ENCODE data around the gene ADGRV1. TPM values are rescaled to one million over a fixed set of nuclear protein-coding genes. Genes with fewer than 3 reads are reported as not detected.

ADGRV1 gene
- total RNA-seq, 1 donor from 2014 or later: 0.13 TPM

- no peak overlapping the region for H3K27ac Mint-ChIP-seq
- ChIA-PET CTCF (no interaction called here), POLR2A (no interaction called here)
- H3K9me3 Mint-ChIP-seq: peaks cover 3% of the 10 kb centered on the region
- H3K27me3 Mint-ChIP-seq: peaks cover 4% of the 10 kb centered on the region
- no peaks in the 10 kb centered on the region for H3K36me3 Mint-ChIP-seq (ENCODE audit: low read depth)
- no peak for DNase-seq
- TF ChIP-seq CTCF (IDR thresholded peaks at IDR 0.05): no peak
- no peaks in the 10 kb centered on the region for H3K4me1 Mint-ChIP-seq
- no peak overlapping the region for H3K4me3 Mint-ChIP-seq
- intact Hi-C loops (cut with micrococcal nuclease): no loop called here
- no peak for ATAC-seq (ENCODE audit: low read depth)
Measured at GRCh38 chr5:91076138-91076537, 517.5 kb downstream of the ADGRV1 start.

DNA sequence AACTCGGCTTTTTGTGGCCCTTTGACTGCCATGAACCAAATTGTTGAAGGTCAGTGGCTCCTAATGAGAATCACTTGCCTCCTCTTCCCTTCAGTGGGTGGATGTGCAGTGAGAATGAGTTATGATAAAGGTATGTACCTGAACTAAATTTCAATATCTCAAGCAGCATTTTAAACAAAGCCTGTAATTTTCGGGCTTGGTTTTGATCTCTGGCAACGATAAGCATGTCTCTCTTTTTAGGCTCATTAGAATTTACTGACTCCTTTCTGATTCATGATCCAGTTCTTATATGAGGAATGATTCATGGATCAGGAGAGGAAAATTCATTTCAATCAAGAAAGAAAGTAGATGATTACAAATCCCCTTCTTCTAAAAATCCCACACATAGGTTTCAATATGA is 519.0 kb downstream of the ADGRV1 start:
- POLR2A ChIA-PET: no interaction called here
- Mint-ChIP-seq H3K9me3 (peaks cover 3% of the 10 kb centered on the region), H3K27ac (no peak overlapping the region), H3K4me1 (no peaks in the 10 kb centered on the region), H3K27me3 (peaks cover 4% of the 10 kb centered on the region), H3K4me3 (no peak overlapping the region), H3K36me3 (ENCODE audit: low read depth) (no peaks in the 10 kb centered on the region)
- no peak for TF ChIP-seq CTCF (IDR thresholded peaks at IDR 0.05)
- ATAC-seq (ENCODE audit: low read depth) (no peak), DNase-seq (no peak)
- CTCF ChIA-PET: no interaction called here
- intact Hi-C loops (cut with micrococcal nuclease): no loop called here

DNA sequence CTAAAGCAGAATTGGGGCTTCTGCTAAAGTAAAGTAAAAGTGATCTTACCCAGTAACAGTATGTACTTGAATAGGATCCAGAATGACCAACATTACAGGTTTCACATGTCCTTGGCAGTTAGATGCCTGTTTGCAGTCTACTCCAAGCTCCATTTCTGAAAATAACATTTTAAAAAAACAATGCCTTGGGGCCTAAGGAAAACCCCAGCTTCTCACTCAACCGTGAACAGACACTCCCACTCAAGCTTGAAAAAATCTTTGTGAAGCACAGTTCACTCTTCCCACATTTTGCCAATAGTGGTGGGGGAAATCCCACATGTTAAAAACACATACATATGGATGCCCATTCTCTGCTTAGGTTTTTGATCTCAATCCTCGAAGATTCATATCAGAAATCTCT is 520.4 kb downstream of the ADGRV1 start:
- H3K27me3 Mint-ChIP-seq: peaks cover 4% of the 10 kb centered on the region
- H3K9me3 Mint-ChIP-seq: peaks cover 3% of the 10 kb centered on the region
- DNase-seq (no peak), ATAC-seq (ENCODE audit: low read depth) (no peak)
- intact Hi-C loops (cut with micrococcal nuclease): no loop called here
- no peaks in the 10 kb centered on the region for H3K4me1 Mint-ChIP-seq
- H3K4me3 Mint-ChIP-seq: no peak overlapping the region
- H3K27ac Mint-ChIP-seq: no peak overlapping the region
- no peaks in the 10 kb centered on the region for H3K36me3 Mint-ChIP-seq (ENCODE audit: low read depth)
- POLR2A ChIA-PET: no interaction called here
- no peak for TF ChIP-seq CTCF (IDR thresholded peaks at IDR 0.05)
- CTCF ChIA-PET: no interaction called here

DNA sequence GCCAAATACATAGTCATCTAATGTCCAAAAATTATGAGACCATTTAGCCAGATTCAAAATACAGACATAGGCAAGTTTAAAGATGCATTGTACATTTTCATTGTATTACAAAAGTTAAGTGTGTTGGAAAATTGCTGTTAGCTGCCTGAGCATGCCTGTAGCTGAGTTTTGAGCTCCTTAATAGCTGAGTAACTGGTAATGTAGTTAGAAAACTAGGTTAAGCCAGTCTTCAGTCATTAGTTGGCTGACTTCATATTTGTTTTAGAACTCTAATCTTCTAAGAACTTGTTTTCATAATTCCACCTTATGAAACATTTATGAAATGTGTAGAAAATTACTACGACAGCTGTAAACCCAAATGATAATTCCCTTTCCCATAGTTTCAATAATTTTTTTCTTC is 531.2 kb downstream of the ADGRV1 start:
- H3K27ac Mint-ChIP-seq: no peak overlapping the region
- intact Hi-C loops (cut with micrococcal nuclease): loop anchor here (10.0 kb wide), 1 partner anchor 155 kb away; no protein-coding TSS in a partner anchor
- ChIA-PET CTCF (no interaction called here), POLR2A (no interaction called here)
- ATAC-seq (ENCODE audit: low read depth): no peak
- DNase-seq: no peak
- no peak overlapping the region for H3K4me3 Mint-ChIP-seq
- H3K4me1 Mint-ChIP-seq: no peaks in the 10 kb centered on the region
- TF ChIP-seq CTCF (IDR thresholded peaks at IDR 0.05): no peak
- H3K9me3 Mint-ChIP-seq: no peaks in the 10 kb centered on the region
- no peaks in the 10 kb centered on the region for H3K27me3 Mint-ChIP-seq
- no peaks in the 10 kb centered on the region for H3K36me3 Mint-ChIP-seq (ENCODE audit: low read depth)

DNA sequence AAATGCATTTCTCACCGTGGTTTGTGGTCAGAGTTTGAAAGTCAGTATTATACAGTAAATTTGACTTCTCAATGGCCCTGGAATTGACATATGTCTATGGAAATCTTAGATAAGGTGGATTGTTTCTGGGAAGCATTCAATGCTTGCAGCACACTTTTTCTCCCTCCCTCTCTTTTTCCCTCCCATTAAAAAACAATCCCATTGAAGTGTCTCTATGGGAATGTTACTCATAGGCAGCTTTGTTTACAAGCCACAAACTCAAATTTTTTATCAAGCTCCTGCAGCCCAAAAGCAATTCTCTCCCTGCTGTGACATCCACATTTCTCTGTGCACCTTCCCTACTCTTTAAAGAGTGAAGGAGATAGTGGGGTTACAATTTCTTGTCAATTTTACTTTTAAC is 532.4 kb downstream of the ADGRV1 start:
- intact Hi-C loops (cut with micrococcal nuclease): no loop called here
- no peak for DNase-seq
- POLR2A ChIA-PET: no interaction called here
- H3K36me3 Mint-ChIP-seq (ENCODE audit: low read depth): no peaks in the 10 kb centered on the region
- H3K27me3 Mint-ChIP-seq: no peaks in the 10 kb centered on the region
- ATAC-seq (ENCODE audit: low read depth): no peak
- H3K9me3 Mint-ChIP-seq: no peaks in the 10 kb centered on the region
- TF ChIP-seq CTCF (IDR thresholded peaks at IDR 0.05): no peak
- no peak overlapping the region for H3K4me3 Mint-ChIP-seq
- no peak overlapping the region for H3K27ac Mint-ChIP-seq
- H3K4me1 Mint-ChIP-seq: no peaks in the 10 kb centered on the region
- CTCF ChIA-PET: no interaction called here

Measured in activated B cell treated with CpG ODN at 0.5 μM for 24 hours (primary cell).